ENCODE measurements around the gene ENOX1.

The ENOX1 gene

GRCh38 chr13:43267916-43268315 lies 518.9 kb downstream of the ENOX1 start:
- Histone ChIP-seq H3K36me3 (ENCODE audit: control insufficient read depth in 4 of 4, insufficient read depth in 4 of 4, low read length in 3 of 4) (no peaks in the 10 kb centered on the region), H3K27me3 (replicated peaks in 2 of 5; ENCODE audit: control insufficient read depth in 4 of 5, insufficient read depth in 5 of 5, low read length in 4 of 5) (no peaks in the 10 kb centered on the region), H3K27ac (ENCODE audit: insufficient read depth in 1 of 2, low read depth in 1 of 2, low read length in 2 of 2, poor library complexity in 1 of 2, severe bottlenecking in 2 of 2) (no peak overlapping the region), H3K9me3 (ENCODE audit: control extremely low read depth in 1 of 5, control insufficient read depth in 4 of 5, insufficient read depth in 2 of 5, low read depth in 1 of 5, low read length in 4 of 5) (no peaks in the 10 kb centered on the region), H3K4me3 (ENCODE audit: control insufficient read depth in 1 of 7, extremely low read depth in 1 of 7, insufficient read depth in 4 of 7, low read depth in 2 of 7, low read length in 6 of 7) (no peak overlapping the region), H3K4me1 (ENCODE audit: control extremely low read depth in 1 of 4, control insufficient read depth in 4 of 4, insufficient read depth in 4 of 4, low read length in 3 of 4) (no peaks in the 10 kb centered on the region)
- DNase-seq: no peak
- WGBS (ENCODE audit: insufficient coverage): no CpG with 5 or more reads among the region's 3 CpGs
- CTCF ChIA-PET: interaction anchor here (1.3 kb wide), 1 partner anchor 17 kb away, joined by 4 read pairs; no protein-coding TSS in a partner anchor
- POLR2A ChIA-PET: no interaction called here

GRCh38 chr13:43266936-43267615 lies 519.7 kb downstream of the ENOX1 start:
- POLR2A ChIA-PET: no interaction called here
- CTCF ChIA-PET: interaction anchor here (1.3 kb wide), 1 partner anchor 16 kb away, joined by 4 read pairs; no protein-coding TSS in a partner anchor
- Histone ChIP-seq H3K27ac (ENCODE audit: insufficient read depth in 1 of 2, low read depth in 1 of 2, low read length in 2 of 2, poor library complexity in 1 of 2, severe bottlenecking in 2 of 2) (no peak overlapping the region), H3K9me3 (ENCODE audit: control extremely low read depth in 1 of 5, control insufficient read depth in 4 of 5, insufficient read depth in 2 of 5, low read depth in 1 of 5, low read length in 4 of 5) (no peaks in the 10 kb centered on the region), H3K4me1 (ENCODE audit: control extremely low read depth in 1 of 4, control insufficient read depth in 4 of 4, insufficient read depth in 4 of 4, low read length in 3 of 4) (no peaks in the 10 kb centered on the region), H3K4me3 (ENCODE audit: control insufficient read depth in 1 of 7, extremely low read depth in 1 of 7, insufficient read depth in 4 of 7, low read depth in 2 of 7, low read length in 6 of 7) (no peak overlapping the region), H3K36me3 (ENCODE audit: control insufficient read depth in 4 of 4, insufficient read depth in 4 of 4, low read length in 3 of 4) (no peaks in the 10 kb centered on the region), H3K27me3 (replicated peaks in 2 of 5; ENCODE audit: control insufficient read depth in 4 of 5, insufficient read depth in 5 of 5, low read length in 4 of 5) (no peaks in the 10 kb centered on the region)
- DNase-seq: no peak
- 96% methylated on average over 6 of the region's 9 CpGs for WGBS (ENCODE audit: insufficient coverage)

- no peak overlapping the region for H3K27ac ChIP-seq (ENCODE audit: insufficient read depth in 1 of 2, low read depth in 1 of 2, low read length in 2 of 2, poor library complexity in 1 of 2, severe bottlenecking in 2 of 2)
- 100% methylated on average over 1 of the region's 4 CpGs for WGBS (ENCODE audit: insufficient coverage)
- no peak overlapping the region for H3K4me3 ChIP-seq (ENCODE audit: control insufficient read depth in 1 of 7, extremely low read depth in 1 of 7, insufficient read depth in 4 of 7, low read depth in 2 of 7, low read length in 6 of 7)
- DNase-seq: no peak
- H3K9me3 ChIP-seq (ENCODE audit: control extremely low read depth in 1 of 5, control insufficient read depth in 4 of 5, insufficient read depth in 2 of 5, low read depth in 1 of 5, low read length in 4 of 5): no peaks in the 10 kb centered on the region
- H3K27me3 ChIP-seq (replicated peaks in 2 of 5; ENCODE audit: control insufficient read depth in 4 of 5, insufficient read depth in 5 of 5, low read length in 4 of 5): no peaks in the 10 kb centered on the region
- no peaks in the 10 kb centered on the region for H3K36me3 ChIP-seq (ENCODE audit: control insufficient read depth in 4 of 4, insufficient read depth in 4 of 4, low read length in 3 of 4)
- ChIA-PET CTCF (no interaction called here), POLR2A (interaction anchor here (0.6 kb wide), 1 partner anchor 93 kb away, joined by 3 read pairs; no protein-coding TSS in a partner anchor)
- no peaks in the 10 kb centered on the region for H3K4me1 ChIP-seq (ENCODE audit: control extremely low read depth in 1 of 4, control insufficient read depth in 4 of 4, insufficient read depth in 4 of 4, low read length in 3 of 4)
These were observed 521.7 kb downstream of the ENOX1 start for GRCh38 chr13:43265028-43265427.

GRCh38 chr13:43264458-43264857 lies 522.3 kb downstream of the ENOX1 start:
- ChIA-PET POLR2A (interaction anchor here (0.6 kb wide), 1 partner anchor 93 kb away, joined by 3 read pairs; no protein-coding TSS in a partner anchor), CTCF (interaction anchor here (0.9 kb wide), 1 partner anchor 12 kb away, joined by 4 read pairs; no protein-coding TSS in a partner anchor)
- Histone ChIP-seq H3K36me3 (ENCODE audit: control insufficient read depth in 4 of 4, insufficient read depth in 4 of 4, low read length in 3 of 4) (no peaks in the 10 kb centered on the region), H3K27ac (ENCODE audit: insufficient read depth in 1 of 2, low read depth in 1 of 2, low read length in 2 of 2, poor library complexity in 1 of 2, severe bottlenecking in 2 of 2) (no peak overlapping the region), H3K27me3 (replicated peaks in 2 of 5; ENCODE audit: control insufficient read depth in 4 of 5, insufficient read depth in 5 of 5, low read length in 4 of 5) (no peaks in the 10 kb centered on the region), H3K4me1 (ENCODE audit: control extremely low read depth in 1 of 4, control insufficient read depth in 4 of 4, insufficient read depth in 4 of 4, low read length in 3 of 4) (no peaks in the 10 kb centered on the region), H3K9me3 (ENCODE audit: control extremely low read depth in 1 of 5, control insufficient read depth in 4 of 5, insufficient read depth in 2 of 5, low read depth in 1 of 5, low read length in 4 of 5) (no peaks in the 10 kb centered on the region), H3K4me3 (ENCODE audit: control insufficient read depth in 1 of 7, extremely low read depth in 1 of 7, insufficient read depth in 4 of 7, low read depth in 2 of 7, low read length in 6 of 7) (no peak overlapping the region)
- WGBS (ENCODE audit: insufficient coverage): no CpG with 5 or more reads among the region's 1 CpG
- DNase-seq: no peak

GRCh38 chr13:43263047-43263446 lies 523.7 kb downstream of the ENOX1 start:
- H3K9me3 ChIP-seq (ENCODE audit: control extremely low read depth in 1 of 5, control insufficient read depth in 4 of 5, insufficient read depth in 2 of 5, low read depth in 1 of 5, low read length in 4 of 5): no peaks in the 10 kb centered on the region
- POLR2A ChIA-PET: no interaction called here
- no peaks in the 10 kb centered on the region for H3K27me3 ChIP-seq (replicated peaks in 2 of 5; ENCODE audit: control insufficient read depth in 4 of 5, insufficient read depth in 5 of 5, low read length in 4 of 5)
- no peaks in the 10 kb centered on the region for H3K4me1 ChIP-seq (ENCODE audit: control extremely low read depth in 1 of 4, control insufficient read depth in 4 of 4, insufficient read depth in 4 of 4, low read length in 3 of 4)
- no peak for DNase-seq
- H3K4me3 ChIP-seq (ENCODE audit: control insufficient read depth in 1 of 7, extremely low read depth in 1 of 7, insufficient read depth in 4 of 7, low read depth in 2 of 7, low read length in 6 of 7): no peak overlapping the region
- no peaks in the 10 kb centered on the region for H3K36me3 ChIP-seq (ENCODE audit: control insufficient read depth in 4 of 4, insufficient read depth in 4 of 4, low read length in 3 of 4)
- CTCF ChIA-PET: no interaction called here
- WGBS (ENCODE audit: insufficient coverage): 92% methylated on average over 2 of the region's 2 CpGs
- H3K27ac ChIP-seq (ENCODE audit: insufficient read depth in 1 of 2, low read depth in 1 of 2, low read length in 2 of 2, poor library complexity in 1 of 2, severe bottlenecking in 2 of 2): no peak overlapping the region

GRCh38 chr13:43260999-43261398 lies 525.8 kb downstream of the ENOX1 start:
- ChIA-PET CTCF (no interaction called here), POLR2A (no interaction called here)
- WGBS (ENCODE audit: insufficient coverage): 100% methylated on average over 4 of the region's 5 CpGs

GRCh38 chr13:43258771-43259170 lies 528.0 kb downstream of the ENOX1 start:
- POLR2A ChIA-PET: no interaction called here
- CTCF ChIA-PET: no interaction called here
- Histone ChIP-seq H3K4me3 (ENCODE audit: control insufficient read depth in 1 of 7, extremely low read depth in 1 of 7, insufficient read depth in 4 of 7, low read depth in 2 of 7, low read length in 6 of 7) (no peak overlapping the region), H3K36me3 (ENCODE audit: control insufficient read depth in 4 of 4, insufficient read depth in 4 of 4, low read length in 3 of 4) (no peaks in the 10 kb centered on the region), H3K4me1 (ENCODE audit: control extremely low read depth in 1 of 4, control insufficient read depth in 4 of 4, insufficient read depth in 4 of 4, low read length in 3 of 4) (no peaks in the 10 kb centered on the region), H3K27ac (ENCODE audit: insufficient read depth in 1 of 2, low read depth in 1 of 2, low read length in 2 of 2, poor library complexity in 1 of 2, severe bottlenecking in 2 of 2) (no peak overlapping the region), H3K27me3 (replicated peaks in 2 of 5; ENCODE audit: control insufficient read depth in 4 of 5, insufficient read depth in 5 of 5, low read length in 4 of 5) (no peaks in the 10 kb centered on the region), H3K9me3 (ENCODE audit: control extremely low read depth in 1 of 5, control insufficient read depth in 4 of 5, insufficient read depth in 2 of 5, low read depth in 1 of 5, low read length in 4 of 5) (no peaks in the 10 kb centered on the region)
- DNase-seq: no peak
- WGBS (ENCODE audit: insufficient coverage): no CpG with 5 or more reads among the region's 1 CpG

More at GRCh38 chr13:43260999-43261398, 525.8 kb downstream of the ENOX1 start:
- Histone ChIP-seq H3K4me1 (ENCODE audit: control extremely low read depth in 1 of 4, control insufficient read depth in 4 of 4, insufficient read depth in 4 of 4, low read length in 3 of 4) (no peaks in the 10 kb centered on the region), H3K4me3 (ENCODE audit: control insufficient read depth in 1 of 7, extremely low read depth in 1 of 7, insufficient read depth in 4 of 7, low read depth in 2 of 7, low read length in 6 of 7) (no peak overlapping the region), H3K9me3 (ENCODE audit: control extremely low read depth in 1 of 5, control insufficient read depth in 4 of 5, insufficient read depth in 2 of 5, low read depth in 1 of 5, low read length in 4 of 5) (no peaks in the 10 kb centered on the region), H3K36me3 (ENCODE audit: control insufficient read depth in 4 of 4, insufficient read depth in 4 of 4, low read length in 3 of 4) (no peaks in the 10 kb centered on the region), H3K27me3 (replicated peaks in 2 of 5; ENCODE audit: control insufficient read depth in 4 of 5, insufficient read depth in 5 of 5, low read length in 4 of 5) (no peaks in the 10 kb centered on the region), H3K27ac (ENCODE audit: insufficient read depth in 1 of 2, low read depth in 1 of 2, low read length in 2 of 2, poor library complexity in 1 of 2, severe bottlenecking in 2 of 2) (no peak overlapping the region)
- DNase-seq: no peak
